MCF 10A (cell line): Measurements from ENCODE around the gene MIER3. TPM values are rescaled to one million over a fixed set of nuclear protein-coding genes. Genes with fewer than 3 reads are reported as not detected.

Experiments used
- BruUV-seq: library from RNA; stranded (reverse); fragments of 400-500 nt; replicated peaks from 2 replicates; lab custom pipeline; 2021; lab: Mats Ljungman, UMichigan
- CTCF ChIA-PET: fragments of 300-600 bp; sonication (Branson Sonifier 250); formaldehyde crosslinking; extraction: SDS; loops from one replicate; lab custom pipeline; 2021; ENCODE audit warnings: antibody characterized with exemption, inconsistent platforms; lab: Yijun Ruan, JAX
- POLR2A ChIA-PET: fragments of 300-600, 350-650 bp; sonication (Branson Sonifier 250); formaldehyde crosslinking; extraction: SDS; loops from one replicate; lab custom pipeline; 2020; ENCODE audit warnings: antibody characterized with exemption, inconsistent platforms; lab: Yijun Ruan, JAX
- DNase-seq: peaks from one replicate; pipeline ENCODE4 v3.0.0-alpha.2; 2018; ENCODE audit not compliant: unreplicated experiment
- H3K27ac Mint-ChIP-seq: one replicate; pipeline ENCODE4 v1.8.0; 2022; ENCODE audit warnings: mild to moderate bottlenecking, low read depth, mixed read lengths; ENCODE audit not compliant: unreplicated experiment
- H3K27me3 Mint-ChIP-seq: one replicate; pipeline ENCODE4 v1.8.0; 2022; ENCODE audit warnings: mixed read lengths; ENCODE audit not compliant: insufficient read depth, unreplicated experiment
- H3K36me3 Mint-ChIP-seq: one replicate; pipeline ENCODE4 v1.8.0; 2022; ENCODE audit warnings: mild to moderate bottlenecking, moderate library complexity, mixed read lengths; ENCODE audit not compliant: insufficient read depth, unreplicated experiment
- H3K4me1 Mint-ChIP-seq: one replicate; pipeline ENCODE4 v1.8.0; 2022; ENCODE audit warnings: mixed read lengths; ENCODE audit not compliant: insufficient read depth, unreplicated experiment
- H3K4me3 Mint-ChIP-seq: one replicate; pipeline ENCODE4 v1.8.0; 2022; ENCODE audit warnings: mild to moderate bottlenecking, moderate library complexity, mixed read lengths; ENCODE audit not compliant: unreplicated experiment
- H3K9me3 Mint-ChIP-seq: one replicate; pipeline ENCODE4 v1.8.0; 2022; ENCODE audit warnings: mixed read lengths; ENCODE audit not compliant: unreplicated experiment
- CTCF ChIP-seq: fragments of 200-600 bp; IDR thresholded peaks from one replicate; pipeline ENCODE4 v1.8.0; 2022; ENCODE audit warnings: antibody characterized with exemption, mild to moderate bottlenecking; ENCODE audit not compliant: unreplicated experiment
- intact Hi-C: fragments of 100-400 bp; cut with micrococcal nuclease; formaldehyde crosslinking; loops from 2 replicates; pipeline ENCODE4 v1.14.1; 2022
- total RNA-seq: library from RNA; stranded (reverse); gene quantifications from 2 replicates; pipeline ENCODE4 v1.2.3, GENCODE V29; 2022

Gene MIER3
- total RNA-seq, 1 experiment from 2014 or later: 17.8 TPM

- H3K27me3 Mint-ChIP-seq: peaks cover 73% of the 10 kb centered on the region
- H3K9me3 Mint-ChIP-seq: no peaks in the 10 kb centered on the region
- H3K4me3 Mint-ChIP-seq: no peak overlapping the region
- H3K4me1 Mint-ChIP-seq: no peaks in the 10 kb centered on the region
- H3K27ac Mint-ChIP-seq: no peak overlapping the region
- CTCF ChIA-PET: no interaction called here
- H3K36me3 Mint-ChIP-seq: no peaks in the 10 kb centered on the region
- DNase-seq: no peak
- TF ChIP-seq CTCF: no peak
- POLR2A ChIA-PET: interaction anchor here (0.6 kb wide), 1 partner anchor 52 kb away, joined by 3 read pairs; no protein-coding TSS in a partner anchor
- no TSS peak for BruUV-seq
- intact Hi-C loops: no loop called here
Observed at GRCh38 chr5:56962286-56962685, 10.4 kb upstream of the MIER3 start.

- Mint-ChIP-seq H3K27ac (no peak overlapping the region), H3K4me1 (no peaks in the 10 kb centered on the region), H3K4me3 (no peak overlapping the region), H3K9me3 (no peaks in the 10 kb centered on the region), H3K27me3 (peaks cover 73% of the 10 kb centered on the region), H3K36me3 (no peaks in the 10 kb centered on the region)
- intact Hi-C loops: no loop called here
- ChIA-PET CTCF (no interaction called here), POLR2A (interaction anchor here (0.6 kb wide), 1 partner anchor 52 kb away, joined by 3 read pairs; no protein-coding TSS in a partner anchor)
- DNase-seq: no peak
- no TSS peak for BruUV-seq
- no peak for TF ChIP-seq CTCF
Observed at GRCh38 chr5:56961746-56962145, 9.8 kb upstream of the MIER3 start.

- DNase-seq: no peak
- H3K36me3 Mint-ChIP-seq: no peaks in the 10 kb centered on the region
- H3K4me1 Mint-ChIP-seq: no peaks in the 10 kb centered on the region
- H3K27ac Mint-ChIP-seq: no peak overlapping the region
- BruUV-seq: no TSS peak
- intact Hi-C loops: no loop called here
- H3K27me3 Mint-ChIP-seq: peaks cover 82% of the 10 kb centered on the region
- no peak for TF ChIP-seq CTCF
- ChIA-PET CTCF (no interaction called here), POLR2A (interaction anchor here (0.7 kb wide), 1 partner anchor 284 kb away, joined by 5 read pairs; no protein-coding TSS in a partner anchor)
- no peaks in the 10 kb centered on the region for H3K9me3 Mint-ChIP-seq
- H3K4me3 Mint-ChIP-seq: no peak overlapping the region
Observed at GRCh38 chr5:56959326-56959725, 7.4 kb upstream of the MIER3 start.

- TF ChIP-seq CTCF: no peak
- intact Hi-C loops: no loop called here
- Mint-ChIP-seq H3K27me3 (peaks cover 78% of the 10 kb centered on the region), H3K27ac (no peak overlapping the region), H3K9me3 (no peaks in the 10 kb centered on the region), H3K4me1 (no peaks in the 10 kb centered on the region), H3K36me3 (no peaks in the 10 kb centered on the region), H3K4me3 (no peak overlapping the region)
- POLR2A ChIA-PET: no interaction called here
- BruUV-seq: no TSS peak
- CTCF ChIA-PET: no interaction called here
- DNase-seq: no peak
Observed at GRCh38 chr5:56958595-56958994, 6.7 kb upstream of the MIER3 start.
